HepG2 (cell line): ENCODE data around the gene EARS2. TPM values are rescaled to one million over a fixed set of nuclear protein-coding genes. Genes with fewer than 3 reads are reported as not detected.

Experiments
- ATF5 ChIP-seq: sonication (generic); formaldehyde crosslinking; IDR thresholded peaks from 2 replicates; pipeline ENCODE4 v1.4.0; 2020; ENCODE audit warnings: mild to moderate bottlenecking, low read depth, missing genetic modification reagents
- ELF4 ChIP-seq: sonication (generic); formaldehyde crosslinking; IDR thresholded peaks from 2 replicates; pipeline ENCODE4 v1.5.0; 2020; ENCODE audit warnings: missing genetic modification reagents, mild to moderate bottlenecking, moderate library complexity, borderline replicate concordance
- FOXO4 ChIP-seq: sonication (generic); formaldehyde crosslinking; conservative IDR thresholded peaks from 2 replicates; pipeline ENCODE4 v1.8.1; 2023; ENCODE audit warnings: missing genetic modification reagents
- ISL2 ChIP-seq: sonication (generic); formaldehyde crosslinking; IDR thresholded peaks from 2 replicates; pipeline ENCODE4 v1.5.0; 2020; ENCODE audit warnings: missing genetic modification reagents
- KDM6A ChIP-seq: IDR thresholded peaks from 2 replicates; pipeline ENCODE4 v1.6.1; 2016; ENCODE audit warnings: low read depth
- KLF11 ChIP-seq: IDR thresholded peaks from 2 replicates; pipeline ENCODE4 v1.6.1; 2016; ENCODE audit warnings: missing compliant biosample characterization
- NR2F6 ChIP-seq, 2 experiments: IDR thresholded peaks; 2 replicates each; pipeline ENCODE4 v1.6.1; 2016; ENCODE audit warnings: antibody characterized with exemption in 1 of 2, mild to moderate bottlenecking in 1 of 2
- NRL ChIP-seq: sonication (generic); formaldehyde crosslinking; IDR thresholded peaks from 2 replicates; pipeline ENCODE4 v1.5.0; 2020; ENCODE audit warnings: missing genetic modification reagents, mild to moderate bottlenecking, moderate library complexity, borderline replicate concordance
- POLR2A ChIP-seq, 2 experiments: IDR thresholded peaks; 2 replicates each; pipeline ENCODE4 v1.6.1; 2011; ENCODE audit warnings: low read depth in 2 of 2, low read length in 2 of 2, mild to moderate bottlenecking in 1 of 2, moderate library complexity in 1 of 2; ENCODE audit not compliant: insufficient read depth in 1 of 2
- POLR2AphosphoS2 ChIP-seq: IDR thresholded peaks from 2 replicates; pipeline ENCODE4 v1.6.1; 2011; ENCODE audit warnings: low read depth, low read length, improper control_type of control experiment
- SOX6 ChIP-seq, 2 experiments: fragments of 450-650 bp in 1 of 2; sonication (generic) in 1 of 2; formaldehyde crosslinking in 1 of 2; IDR thresholded peaks; 2 replicates each; pipeline versions ENCODE4 v1.4.0 to v1.6.1; 2017 to 2020; ENCODE audit warnings: antibody characterized with exemption in 1 of 2, mild to moderate bottlenecking in 1 of 2, missing genetic modification reagents in 1 of 2
- XBP1 ChIP-seq: sonication (generic); formaldehyde crosslinking; IDR thresholded peaks from 2 replicates; pipeline ENCODE4 v1.5.0; 2020; ENCODE audit warnings: missing genetic modification reagents
- ZBTB3 ChIP-seq: sonication (generic); formaldehyde crosslinking; IDR thresholded peaks from 2 replicates; pipeline ENCODE4 v1.4.0; 2020; ENCODE audit warnings: low read depth, mild to moderate bottlenecking, moderate library complexity, missing genetic modification reagents, borderline replicate concordance
- ZFP91 ChIP-seq: sonication (generic); formaldehyde crosslinking; IDR thresholded peaks from 2 replicates; pipeline ENCODE4 v1.9.0; 2022; ENCODE audit warnings: missing genetic modification reagents, mild to moderate bottlenecking, borderline replicate concordance
- ZMYM2 ChIP-seq: sonication (generic); formaldehyde crosslinking; IDR thresholded peaks from 2 replicates; pipeline ENCODE4 v1.8.0; 2022; ENCODE audit warnings: mild to moderate bottlenecking, missing genetic modification reagents
- ZNF121 ChIP-seq: sonication (generic); formaldehyde crosslinking; IDR thresholded peaks from 2 replicates; pipeline ENCODE4 v1.5.0; 2020; ENCODE audit warnings: mild to moderate bottlenecking, missing genetic modification reagents
- ZNF225 ChIP-seq: sonication (generic); formaldehyde crosslinking; IDR thresholded peaks from 2 replicates; pipeline ENCODE4 v1.4.0; 2020; ENCODE audit warnings: mild to moderate bottlenecking, missing genetic modification reagents
- ZNF256 ChIP-seq: sonication (generic); formaldehyde crosslinking; conservative IDR thresholded peaks from 2 replicates; pipeline ENCODE4 v1.4.0; 2020; ENCODE audit warnings: missing genetic modification reagents
- ZNF468 ChIP-seq: sonication (generic); formaldehyde crosslinking; IDR thresholded peaks from 2 replicates; pipeline ENCODE4 v1.8.0; 2022; ENCODE audit warnings: mild to moderate bottlenecking, moderate library complexity, missing genetic modification reagents
- ZNF816 ChIP-seq: sonication (generic); formaldehyde crosslinking; IDR thresholded peaks from 2 replicates; pipeline ENCODE4 v1.8.0; 2022; ENCODE audit warnings: missing genetic modification reagents, mild to moderate bottlenecking, borderline replicate concordance
- polyA plus RNA-seq, 8 experiments: library from polyadenylated mRNA; depleted of rRNA in 3 of 8; stranded (reverse) in 7 of 8; unstranded in 1 of 8; fragments of >200 nt; fragmentation: Illumina TruSeq in 4 of 8; extraction: Trizol in 4 of 8; gene quantifications; 2 replicates each; pipeline versions ENCODE4 v1.2.1 to v1.2.3, GENCODE V29; 2011 to 2016; ENCODE audit warnings: low read depth in 4 of 8, missing spikeins in 1 of 8, mixed read lengths in 1 of 8; ENCODE audit not compliant: insufficient read depth in 1 of 8
- total RNA-seq, 5 experiments: library from RNA; depleted of rRNA; stranded (reverse); fragments of >200 nt; fragmentation: Illumina TruSeq; extraction: Trizol; gene quantifications; 2 replicates each; pipeline ENCODE4 v1.2.3, GENCODE V29; 2016; ENCODE audit warnings: low read depth in 1 of 5
- TF ChIP-seq, protein P1 (sequence below): sonication (generic); formaldehyde crosslinking; IDR thresholded peaks from 2 replicates; pipeline ENCODE4 v1.4.0; 2020; ENCODE audit warnings: missing genetic modification reagents, mild to moderate bottlenecking, borderline replicate concordance
- TF ChIP-seq, protein P2 (sequence below): sonication (generic); formaldehyde crosslinking; IDR thresholded peaks from 2 replicates; pipeline ENCODE4 v1.5.0; 2020; ENCODE audit warnings: missing genetic modification reagents, mild to moderate bottlenecking, borderline replicate concordance

The EARS2 gene
- total and polyA plus RNA-seq, 2 of the 13 experiments (the other 11 are each of a cell fraction or from before 2014, with no cell fraction given): 49.4 to 80.4 TPM

- peak; percentile 70; the same call in 1 of the 2 replicates for TF ChIP-seq ATF5 (CRISPR knock-in tag)
- peak; percentile 93; the same call in 1 of the 2 replicates for TF ChIP-seq ZNF256 (CRISPR knock-in tag)
- TF ChIP-seq ZNF225 (CRISPR knock-in tag): peak; percentile 71
- TF ChIP-seq ISL2 (CRISPR knock-in tag): peak; percentile 88
- peak; percentile 74; the same call in 1 of the 2 replicates for TF ChIP-seq ELF4 (CRISPR knock-in tag)
- no peak for TF ChIP-seq ZNF468 (CRISPR knock-in tag)
- 0 out of 2 replicates have a peak, but pooled peaks have one; percentile 74 for TF ChIP-seq POLR2AphosphoS2
- no peak for TF ChIP-seq ZNF816 (CRISPR knock-in tag)
- TF ChIP-seq ZBTB3 (CRISPR knock-in tag): peak; percentile 89
- peak; percentile 99 for TF ChIP-seq ZMYM2 (CRISPR knock-in tag)
- TF ChIP-seq KDM6A (CRISPR knock-in tag): 0 out of 2 replicates have a peak, but pooled peaks have one; percentile 33
- TF ChIP-seq ZNF121 (CRISPR knock-in tag): peak; percentile 79
- TF ChIP-seq XBP1: peak; percentile 89
- TF ChIP-seq FOXO4 (CRISPR knock-in tag): peak; percentile 95; the same call in 1 of the 2 replicates
- TF ChIP-seq, protein P1, sequence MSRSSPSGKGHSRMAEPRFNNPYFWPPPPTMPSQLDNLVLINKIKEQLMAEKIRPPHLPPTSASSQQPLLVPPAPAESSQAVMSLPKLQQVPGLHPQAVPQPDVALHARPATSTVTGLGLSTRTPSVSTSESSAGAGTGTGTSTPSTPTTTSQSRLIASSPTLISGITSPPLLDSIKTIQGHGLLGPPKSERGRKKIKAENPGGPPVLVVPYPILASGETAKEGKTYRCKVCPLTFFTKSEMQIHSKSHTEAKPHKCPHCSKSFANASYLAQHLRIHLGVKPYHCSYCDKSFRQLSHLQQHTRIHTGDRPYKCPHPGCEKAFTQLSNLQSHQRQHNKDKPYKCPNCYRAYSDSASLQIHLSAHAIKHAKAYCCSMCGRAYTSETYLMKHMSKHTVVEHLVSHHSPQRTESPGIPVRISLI: peak; percentile 37; the same call in 1 of the 2 replicates
- peak; percentile 100 for TF ChIP-seq ZFP91
- peak; percentile 90; the same call in 1 of the 2 replicates for TF ChIP-seq KLF11 (CRISPR knock-in tag)
- TF ChIP-seq POLR2A (IDR thresholded peaks at IDR 0.05; ENCODE audit: insufficient read depth in 1 of 2, low read depth in 2 of 2, low read length in 2 of 2): peak; percentile 85 to 98
- TF ChIP-seq NRL: peak; percentile 94; the same call in 1 of the 2 replicates
- TF ChIP-seq SOX6 (IDR thresholded peaks at IDR 0.05): no peak
- peak; percentile 91 for TF ChIP-seq SOX6 (CRISPR knock-in tag; IDR thresholded peaks at IDR 0.05)
- peak; percentile 22; the same call in 1 of the 2 replicates for TF ChIP-seq NR2F6 (IDR thresholded peaks at IDR 0.05)
- peak; percentile 71 for TF ChIP-seq NR2F6 (CRISPR knock-in tag; IDR thresholded peaks at IDR 0.05)
- TF ChIP-seq, protein P2, sequence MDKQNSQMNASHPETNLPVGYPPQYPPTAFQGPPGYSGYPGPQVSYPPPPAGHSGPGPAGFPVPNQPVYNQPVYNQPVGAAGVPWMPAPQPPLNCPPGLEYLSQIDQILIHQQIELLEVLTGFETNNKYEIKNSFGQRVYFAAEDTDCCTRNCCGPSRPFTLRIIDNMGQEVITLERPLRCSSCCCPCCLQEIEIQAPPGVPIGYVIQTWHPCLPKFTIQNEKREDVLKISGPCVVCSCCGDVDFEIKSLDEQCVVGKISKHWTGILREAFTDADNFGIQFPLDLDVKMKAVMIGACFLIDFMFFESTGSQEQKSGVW (CRISPR knock-in tag): no peak; the same call in 1 of the 2 replicates
Measured at GRCh38 chr16:23556881-23557778, at the start of gene EARS2, which contains the start of gene UBFD1 (continued).
